Progenitor cell of endocrine pancreas (in vitro differentiated cells): Measurements from ENCODE around the gene SLC1A7. TPM values are rescaled to one million over a fixed set of nuclear protein-coding genes. Genes with fewer than 3 reads are reported as not detected.

Source experiments
- DNase-seq: peaks from one replicate; pipeline ENCODE4 v3.0.0; 2021; ENCODE audit warnings: low spot score; ENCODE audit not compliant: unreplicated experiment
- H3K27ac Mint-ChIP-seq: 2 replicates; pipeline ENCODE4 v1.8.0; 2021; ENCODE audit warnings: mild to moderate bottlenecking, moderate library complexity, mixed read lengths
- H3K27me3 Mint-ChIP-seq: 2 replicates; pipeline ENCODE4 v1.8.0; 2021; ENCODE audit warnings: mixed read lengths
- H3K36me3 Mint-ChIP-seq: 2 replicates; pipeline ENCODE4 v1.8.0; 2022; ENCODE audit warnings: mixed read lengths; ENCODE audit not compliant: insufficient read depth
- H3K4me1 Mint-ChIP-seq: 2 replicates; pipeline ENCODE4 v1.8.0; 2021; ENCODE audit warnings: low read depth, mixed read lengths
- H3K4me3 Mint-ChIP-seq: 2 replicates; pipeline ENCODE4 v1.8.0; 2021; ENCODE audit warnings: low read depth, mild to moderate bottlenecking, moderate library complexity, mixed read lengths
- H3K9me3 Mint-ChIP-seq: 2 replicates; pipeline ENCODE4 v1.8.0; 2021; ENCODE audit warnings: low read depth, mixed read lengths
- CTCF ChIP-seq: fragments of 200-600 bp; sonication (generic); IDR thresholded peaks from one replicate; pipeline ENCODE4 v1.5.0; 2021; ENCODE audit warnings: antibody characterized with exemption, mild to moderate bottlenecking; ENCODE audit not compliant: unreplicated experiment
- total RNA-seq: library from RNA; stranded (reverse); gene quantifications from 2 replicates; pipeline ENCODE4 v1.2.1, GENCODE V29; 2021

SLC1A7 gene
- total RNA-seq, 1 donor from 2014 or later, result not detected

- Mint-ChIP-seq H3K4me1 (no peaks in the 10 kb centered on the region), H3K27ac (no peak overlapping the region), H3K36me3 (no peaks in the 10 kb centered on the region), H3K27me3 (peaks cover 78% of the 10 kb centered on the region), H3K9me3 (no peaks in the 10 kb centered on the region), H3K4me3 (no peak overlapping the region)
- DNase-seq, result no peak
- no peak for TF ChIP-seq CTCF
These were observed 76.0 kb downstream of the SLC1A7 start for GRCh38 chr1:53066488-53066887.

DNA sequence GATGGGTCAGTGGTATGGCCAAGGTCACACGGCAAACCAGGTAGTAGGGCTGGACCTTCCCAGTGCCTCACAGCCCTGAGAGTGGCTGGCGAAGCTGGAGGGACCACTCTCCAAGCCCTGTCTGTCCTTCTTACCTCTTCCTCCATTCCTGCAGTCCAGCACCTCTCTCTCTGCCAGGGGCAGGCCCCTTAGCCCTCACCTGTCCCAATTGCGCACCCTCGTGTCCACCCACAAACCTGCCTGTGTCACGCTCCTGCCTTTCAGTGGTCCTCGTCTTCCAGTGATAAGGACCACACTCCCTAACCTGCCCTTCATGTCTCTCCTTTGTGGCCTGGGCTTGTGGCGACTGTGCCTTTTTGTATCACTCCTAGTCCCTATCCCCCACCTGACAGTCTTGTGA lies 77.0 kb downstream of the SLC1A7 start:
- Mint-ChIP-seq H3K27ac (no peak overlapping the region), H3K27me3 (peaks cover 80% of the 10 kb centered on the region), H3K36me3 (no peaks in the 10 kb centered on the region), H3K4me1 (no peaks in the 10 kb centered on the region), H3K4me3 (no peak overlapping the region), H3K9me3 (no peaks in the 10 kb centered on the region)
- DNase-seq, result no peak
- no peak for TF ChIP-seq CTCF

DNA sequence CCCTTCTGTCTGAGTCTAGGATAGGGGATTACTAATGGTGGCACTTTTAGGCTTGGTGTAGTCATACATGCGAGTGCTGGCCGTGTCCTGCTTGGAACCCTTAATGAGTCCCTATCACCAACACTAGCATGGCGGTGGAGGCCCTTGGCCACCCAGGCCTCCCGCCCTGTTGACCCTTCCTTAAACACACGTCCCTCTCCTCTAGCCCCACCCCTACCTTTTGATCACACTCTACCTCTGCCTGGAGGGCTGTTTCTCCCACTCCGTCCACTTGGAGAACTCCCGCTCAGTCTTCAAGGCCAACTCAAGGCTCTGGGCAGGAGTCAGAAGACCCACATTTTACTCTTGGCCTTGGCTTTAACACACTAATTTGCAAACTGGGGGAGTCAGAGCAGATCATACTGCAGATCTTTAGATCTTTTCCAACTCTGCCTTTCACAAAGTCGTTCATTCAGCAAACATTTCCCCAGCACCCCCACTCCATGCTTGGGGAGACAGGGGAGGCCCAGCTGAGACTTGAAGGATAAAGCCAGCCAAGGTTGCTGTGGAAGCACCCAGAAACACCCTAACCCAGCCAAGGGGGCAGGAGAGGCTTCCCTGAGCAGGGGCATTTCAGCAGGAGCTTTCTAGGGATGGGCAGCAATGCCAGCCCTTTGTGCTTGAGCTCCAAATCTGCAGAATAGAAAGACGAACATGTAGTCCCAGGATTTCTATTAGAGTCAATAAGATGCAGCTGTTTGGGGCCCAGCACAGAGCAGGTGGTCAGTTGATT lies 78.5 kb downstream of the SLC1A7 start:
- H3K27me3 Mint-ChIP-seq, result peaks cover 87% of the 10 kb centered on the region
- no peaks in the 10 kb centered on the region for H3K4me1 Mint-ChIP-seq
- H3K4me3 Mint-ChIP-seq, result no peak overlapping the region
- no peak for DNase-seq
- H3K36me3 Mint-ChIP-seq, result no peaks in the 10 kb centered on the region
- no peak for TF ChIP-seq CTCF
- H3K9me3 Mint-ChIP-seq, result no peaks in the 10 kb centered on the region
- no peak overlapping the region for H3K27ac Mint-ChIP-seq

DNA sequence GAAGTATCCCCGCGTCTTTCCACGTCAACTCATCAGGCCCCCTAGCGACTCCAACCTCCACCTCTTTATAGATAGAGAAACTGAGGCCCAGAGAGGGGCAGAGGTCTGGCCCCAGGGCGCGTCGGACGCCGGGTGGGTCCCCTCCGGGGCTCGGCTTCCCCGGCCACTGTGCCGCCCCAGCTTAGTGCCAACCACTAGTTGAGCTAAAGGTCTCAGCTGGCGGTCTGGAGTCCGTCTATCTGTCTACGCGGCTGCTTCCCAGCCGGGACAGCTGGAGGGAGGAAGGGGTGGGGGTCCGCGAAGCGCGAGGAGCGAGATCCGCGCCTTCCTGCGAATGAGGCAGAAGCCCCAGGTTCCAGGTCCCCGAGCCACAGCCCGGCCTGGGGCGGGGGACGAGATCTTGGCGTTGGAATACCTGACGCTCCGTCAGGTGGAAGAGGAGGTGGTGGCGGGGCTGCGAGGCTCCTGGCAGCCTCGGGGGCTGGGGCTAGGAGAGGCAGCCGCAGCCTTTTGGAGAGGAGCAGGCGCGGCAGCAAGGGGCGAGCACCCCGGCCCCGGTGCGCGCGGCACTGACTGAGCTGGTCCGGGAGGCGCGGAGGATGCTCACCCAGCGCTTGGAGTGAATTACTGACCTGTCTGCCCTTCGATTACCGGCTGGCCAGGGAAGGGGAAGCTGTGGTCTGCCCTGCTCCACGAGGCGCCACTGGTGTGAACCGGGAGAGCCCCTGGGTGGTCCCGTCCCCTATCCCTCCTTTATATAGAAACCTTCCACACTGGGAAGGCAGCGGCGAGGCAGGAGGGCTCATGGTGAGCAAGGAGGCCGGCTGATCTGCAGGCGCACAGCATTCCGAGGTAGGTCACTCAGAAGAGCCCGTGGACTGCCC lies 79.5 kb downstream of the SLC1A7 start:
- DNase-seq, result no peak
- Mint-ChIP-seq H3K27me3 (peaks cover 87% of the 10 kb centered on the region), H3K27ac (no peak overlapping the region), H3K4me1 (no peaks in the 10 kb centered on the region), H3K4me3 (peak overlapping the region; percentile 55), H3K9me3 (no peaks in the 10 kb centered on the region), H3K36me3 (no peaks in the 10 kb centered on the region)
- no peak for TF ChIP-seq CTCF

GRCh38 chr1:53061859-53062707 lies 80.4 kb downstream of the SLC1A7 start, which contains the start of gene PODN:
TSS of gene PODN (plus strand) at chr1:53062213. CDS start at chr1:53069856, 7,643 bp downstream.
- H3K4me1 Mint-ChIP-seq, result no peaks in the 10 kb centered on the region
- H3K9me3 Mint-ChIP-seq, result no peaks in the 10 kb centered on the region
- peaks cover 88% of the 10 kb centered on the region for H3K27me3 Mint-ChIP-seq
- TF ChIP-seq CTCF, result no peak
- H3K36me3 Mint-ChIP-seq, result no peaks in the 10 kb centered on the region
- H3K4me3 Mint-ChIP-seq, result peak within 1 kb of the TSS; percentile 61
- H3K27ac Mint-ChIP-seq, result no peak within 1 kb of the TSS
- no peak for DNase-seq
